ENCODE data around the gene CWC25.

CWC25 gene

GRCh38 chr17:38786372-38786771, 38.7 kb downstream of the CWC25 start:
- no peak for DNase-seq (ENCODE audit: low read depth in 2 of 2)

- no peak for DNase-seq (ENCODE audit: low read depth in 2 of 2)
These were observed 41.9 kb downstream of the CWC25 start for GRCh38 chr17:38783227-38783626.

- no peak for DNase-seq (ENCODE audit: low read depth in 2 of 2)
These were observed 45.0 kb downstream of the CWC25 start for GRCh38 chr17:38779965-38780752.

GRCh38 chr17:38777641-38778250, 47.4 kb downstream of the CWC25 start:
- no peak for DNase-seq (ENCODE audit: low read depth in 2 of 2)

- DNase-seq (ENCODE audit: low read depth in 2 of 2) = no peak
These were observed 51.9 kb downstream of the CWC25 start for GRCh38 chr17:38773258-38773657.

- no peak for DNase-seq (ENCODE audit: low read depth in 2 of 2)
These were observed 56.7 kb downstream of the CWC25 start for GRCh38 chr17:38768417-38768816.

- DNase-seq (ENCODE audit: low read depth in 2 of 2) = no peak
These were observed 58.8 kb downstream of the CWC25 start for GRCh38 chr17:38766341-38766740.

- DNase-seq (ENCODE audit: low read depth in 2 of 2) = no peak
These were observed 62.9 kb downstream of the CWC25 start for GRCh38 chr17:38762231-38762630.

GRCh38 chr17:38761612-38762011, 63.5 kb downstream of the CWC25 start:
- DNase-seq (ENCODE audit: low read depth in 2 of 2) = no peak

- DNase-seq (ENCODE audit: low read depth in 2 of 2) = no peak
These were observed 72.0 kb downstream of the CWC25 start for GRCh38 chr17:38753071-38753506.

- peak; percentile 84 to 89 for DNase-seq (ENCODE audit: low read depth in 2 of 2)
These were observed 72.6 kb downstream of the CWC25 start, which contains the start of gene PSMB3 for GRCh38 chr17:38752308-38753070. PSMB3 (plus strand) TSS chr17:38752741; CDS start chr17:38752827, 86 bp downstream.

GRCh38 chr17:38751808-38752307, 73.3 kb downstream of the CWC25 start:
- DNase-seq (ENCODE audit: low read depth in 2 of 2) = peak; percentile 71 to 77

- DNase-seq (ENCODE audit: low read depth in 2 of 2) = no peak
These were observed 73.8 kb downstream of the CWC25 start for GRCh38 chr17:38751144-38751807.

All from stimulated activated CD8-positive, alpha-beta memory T cell treated with anti-CD3 and anti-CD28 coated beads, Interleukin-7, amount 100 ng/mL, for 1 hour (primary cell).